ENCODE data around the gene ERG. TPM values are rescaled to one million over a fixed set of nuclear protein-coding genes. Genes with fewer than 3 reads are reported as not detected.

The ERG gene
- total and polyA plus RNA-seq, 4 donors = 4.8 to 19.6 (median 7.6) TPM

GRCh38 chr21:38341546-38342012 lies 156.7 kb downstream of the ERG start:
- no peaks in the 10 kb centered on the region for H3K27me3 ChIP-seq (ENCODE audit: control insufficient read depth, insufficient read depth, low read length)
- no peak for DNase-seq (ENCODE audit: low read depth in 4 of 6, low spot score in 6 of 6)
- 94% methylated on average over 4 of the region's 5 CpGs for WGBS (ENCODE audit: insufficient coverage)
- no peaks in the 10 kb centered on the region for H3K4me1 ChIP-seq (ENCODE audit: control insufficient read depth, insufficient read depth, low read length)
- no peak overlapping the region for H3K4me3 ChIP-seq (ENCODE audit: low read depth, low read length)
- no peaks in the 10 kb centered on the region for H3K9me3 ChIP-seq (ENCODE audit: control insufficient read depth, insufficient read depth, low read length)
- H3K36me3 ChIP-seq (ENCODE audit: control insufficient read depth, insufficient read depth, low read length) = no peaks in the 10 kb centered on the region
- no peak overlapping the region for H3K27ac ChIP-seq (ENCODE audit: low read depth, low read length)

- no peaks in the 10 kb centered on the region for H3K36me3 ChIP-seq (ENCODE audit: control insufficient read depth, insufficient read depth, low read length)
- no peaks in the 10 kb centered on the region for H3K9me3 ChIP-seq (ENCODE audit: control insufficient read depth, insufficient read depth, low read length)
- H3K27ac ChIP-seq (ENCODE audit: low read depth, low read length) = no peak overlapping the region
- H3K27me3 ChIP-seq (ENCODE audit: control insufficient read depth, insufficient read depth, low read length) = no peaks in the 10 kb centered on the region
- DNase-seq (ENCODE audit: low read depth in 4 of 6, low spot score in 6 of 6) = no peak
- 94% methylated on average over 4 of the region's 4 CpGs for WGBS (ENCODE audit: insufficient coverage)
- no peaks in the 10 kb centered on the region for H3K4me1 ChIP-seq (ENCODE audit: control insufficient read depth, insufficient read depth, low read length)
- no peak overlapping the region for H3K4me3 ChIP-seq (ENCODE audit: low read depth, low read length)
Measured at GRCh38 chr21:38340131-38340530, 158.1 kb downstream of the ERG start.

GRCh38 chr21:38337793-38338192 lies 160.5 kb downstream of the ERG start:
- 90% methylated on average over 4 of the region's 5 CpGs for WGBS (ENCODE audit: insufficient coverage)
- Histone ChIP-seq H3K4me3 (ENCODE audit: low read depth, low read length) (no peak overlapping the region), H3K9me3 (ENCODE audit: control insufficient read depth, insufficient read depth, low read length) (no peaks in the 10 kb centered on the region), H3K27me3 (ENCODE audit: control insufficient read depth, insufficient read depth, low read length) (no peaks in the 10 kb centered on the region), H3K36me3 (ENCODE audit: control insufficient read depth, insufficient read depth, low read length) (no peaks in the 10 kb centered on the region), H3K27ac (ENCODE audit: low read depth, low read length) (no peak overlapping the region), H3K4me1 (ENCODE audit: control insufficient read depth, insufficient read depth, low read length) (no peaks in the 10 kb centered on the region)
- no peak for DNase-seq (ENCODE audit: low read depth in 4 of 6, low spot score in 6 of 6)

GRCh38 chr21:38334866-38335265 lies 163.4 kb downstream of the ERG start:
- 92% methylated on average over 7 of the region's 8 CpGs for WGBS (ENCODE audit: insufficient coverage)
- no peaks in the 10 kb centered on the region for H3K4me1 ChIP-seq (ENCODE audit: control insufficient read depth, insufficient read depth, low read length)
- no peak for DNase-seq (ENCODE audit: low read depth in 4 of 6, low spot score in 6 of 6)

GRCh38 chr21:38333301-38334272 lies 164.7 kb downstream of the ERG start:
- no peak for DNase-seq (ENCODE audit: low read depth in 4 of 6, low spot score in 6 of 6)
- Histone ChIP-seq H3K27ac (ENCODE audit: low read depth, low read length) (no peak overlapping the region), H3K4me3 (ENCODE audit: low read depth, low read length) (no peak overlapping the region), H3K36me3 (ENCODE audit: control insufficient read depth, insufficient read depth, low read length) (no peaks in the 10 kb centered on the region), H3K27me3 (ENCODE audit: control insufficient read depth, insufficient read depth, low read length) (no peaks in the 10 kb centered on the region), H3K9me3 (ENCODE audit: control insufficient read depth, insufficient read depth, low read length) (no peaks in the 10 kb centered on the region), H3K4me1 (ENCODE audit: control insufficient read depth, insufficient read depth, low read length) (no peaks in the 10 kb centered on the region)
- WGBS (ENCODE audit: insufficient coverage) = 88% methylated on average over 2 of the region's 8 CpGs

More at GRCh38 chr21:38334866-38335265, 163.4 kb downstream of the ERG start:
- no peaks in the 10 kb centered on the region for H3K9me3 ChIP-seq (ENCODE audit: control insufficient read depth, insufficient read depth, low read length)
- no peak overlapping the region for H3K27ac ChIP-seq (ENCODE audit: low read depth, low read length)
- no peak overlapping the region for H3K4me3 ChIP-seq (ENCODE audit: low read depth, low read length)
- no peaks in the 10 kb centered on the region for H3K36me3 ChIP-seq (ENCODE audit: control insufficient read depth, insufficient read depth, low read length)
- H3K27me3 ChIP-seq (ENCODE audit: control insufficient read depth, insufficient read depth, low read length) = no peaks in the 10 kb centered on the region

GRCh38 chr21:38330666-38331065 lies 167.6 kb downstream of the ERG start:
- no peaks in the 10 kb centered on the region for H3K36me3 ChIP-seq (ENCODE audit: control insufficient read depth, insufficient read depth, low read length)
- H3K27ac ChIP-seq (ENCODE audit: low read depth, low read length) = no peak overlapping the region
- H3K4me3 ChIP-seq (ENCODE audit: low read depth, low read length) = no peak overlapping the region
- 100% methylated on average over 1 of the region's 2 CpGs for WGBS (ENCODE audit: insufficient coverage)
- no peaks in the 10 kb centered on the region for H3K4me1 ChIP-seq (ENCODE audit: control insufficient read depth, insufficient read depth, low read length)
- DNase-seq (ENCODE audit: low read depth in 4 of 6, low spot score in 6 of 6) = no peak
- no peaks in the 10 kb centered on the region for H3K27me3 ChIP-seq (ENCODE audit: control insufficient read depth, insufficient read depth, low read length)
- peaks cover 1% of the 10 kb centered on the region for H3K9me3 ChIP-seq (ENCODE audit: control insufficient read depth, insufficient read depth, low read length)

Small RNA genes within 50 kb of the gene (small RNA-seq; reads per million reads assigned to genes)
- not detected for gene SNRPGP13 (ENCODE audit: low replicate concordance)

Other genes with a start within 250 kb of the ERG start
- gene KCNJ15, start 241.5 kb downstream of the ERG start, total RNA-seq = 1 to 10 TPM in 1 of 2 donors, under 1 TPM in 1; 0.11 to 1.9 TPM
- 1 to 10 TPM in 1 of 2 donors, under 1 TPM in 1; 0.90 to 1.4 TPM for gene KCNJ15, start 241.5 kb downstream of the ERG start, polyA plus RNA-seq (ENCODE audit: insufficient read length in 2 of 2)

All from spinal cord (tissue), 10 donors.